Stimulated activated CD4-positive, alpha-beta T cell treated with anti-CD3 and anti-CD28 coated beads, Interleukin-15, amount 100 ng/mL, for 24 hours (primary cell): ENCODE measurements around the gene U2AF1.
A peak's percentile ranks its signal among the peaks of the same experiment; 100 is the strongest.
"Not testable (repeated sequence)": the region's sequence is repeated elsewhere in the genome, so short reads cannot be mapped to it uniquely, and the experiment has no call there.

Experiments
- DNase-seq: peaks from one replicate; pipeline ENCODE4 v3.0.0-alpha.2; 2020

U2AF1 gene, protein sequence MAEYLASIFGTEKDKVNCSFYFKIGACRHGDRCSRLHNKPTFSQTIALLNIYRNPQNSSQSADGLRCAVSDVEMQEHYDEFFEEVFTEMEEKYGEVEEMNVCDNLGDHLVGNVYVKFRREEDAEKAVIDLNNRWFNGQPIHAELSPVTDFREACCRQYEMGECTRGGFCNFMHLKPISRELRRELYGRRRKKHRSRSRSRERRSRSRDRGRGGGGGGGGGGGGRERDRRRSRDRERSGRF

GRCh38 chr21:43106965-43107793 lies at the start of gene U2AF1:
U2AF1 (minus strand) TSS chr21:43107570; CDS start chr21:43107494, 76 bp downstream.
- peak; percentile 83 for DNase-seq

- DNase-seq, result not testable (repeated sequence)
Measured at GRCh38 chr21:43153601-43154000, 46.2 kb upstream of the U2AF1 start.

DNA sequence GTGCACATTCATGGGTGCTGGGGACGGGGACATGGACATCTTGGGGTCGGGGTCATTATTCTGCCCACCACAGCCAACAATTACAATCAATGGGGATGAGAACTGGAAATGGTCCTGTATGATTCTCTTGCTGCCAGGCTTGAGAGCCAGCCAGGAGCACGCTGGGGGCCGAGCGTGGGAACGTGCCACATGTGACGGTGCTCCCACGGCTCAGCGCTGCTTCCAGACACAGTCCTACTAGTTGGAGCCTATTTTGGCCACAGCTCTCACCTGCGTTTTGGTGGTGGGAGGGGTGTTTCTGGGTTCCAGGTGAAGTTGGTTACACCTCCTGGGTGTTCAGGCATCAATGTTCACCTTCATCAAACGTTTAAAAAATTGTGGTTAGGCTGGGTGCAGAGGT lies 42.0 kb upstream of the U2AF1 start:
- not testable (repeated sequence) for DNase-seq

DNA sequence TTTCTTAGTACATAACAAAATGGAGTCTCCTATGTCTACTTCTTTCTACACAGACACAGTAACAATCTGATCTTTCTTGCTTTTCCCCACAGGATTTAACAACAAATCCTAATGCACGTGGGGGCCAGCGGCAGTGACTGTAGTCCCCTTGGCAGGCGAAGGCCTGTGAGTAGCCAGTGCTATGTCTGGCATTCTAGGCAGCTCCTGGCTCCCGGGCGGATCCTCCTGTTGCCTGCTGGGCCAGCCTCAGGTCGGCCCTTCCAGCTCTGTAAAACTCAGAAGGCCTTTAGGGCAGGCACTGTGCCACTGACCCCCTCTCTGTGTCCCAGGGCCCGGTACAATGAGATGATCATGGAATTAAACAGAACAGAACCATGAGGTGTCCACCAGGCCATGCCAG lies 40.6 kb upstream of the U2AF1 start:
- DNase-seq, result not testable (repeated sequence)

- not testable (repeated sequence) for DNase-seq
Measured at GRCh38 chr21:43146637-43147036, 39.3 kb upstream of the U2AF1 start.

DNA sequence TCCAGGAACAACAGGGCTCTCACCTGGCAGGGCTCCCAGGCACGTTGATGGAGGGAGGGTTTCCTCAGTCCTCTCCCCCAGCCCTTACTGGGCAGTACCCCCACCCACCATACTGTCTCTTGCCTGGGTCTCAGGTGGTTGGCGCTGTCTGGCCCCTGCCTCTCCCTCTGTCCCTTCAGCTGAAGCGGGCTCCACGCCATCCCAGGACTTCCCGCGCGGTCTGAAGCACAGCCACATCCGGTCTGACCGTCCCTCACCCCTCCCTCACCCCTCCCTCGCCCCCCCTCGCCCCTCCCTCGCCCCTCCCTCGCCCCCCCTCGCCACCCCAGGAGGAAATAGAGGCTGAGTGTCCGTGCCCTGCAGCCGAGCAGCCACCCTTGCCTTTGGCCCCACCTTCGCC lies 34.0 kb upstream of the U2AF1 start:
- not testable (repeated sequence) for DNase-seq

GRCh38 chr21:43138944-43139343 lies 31.6 kb upstream of the U2AF1 start:
- not testable (repeated sequence) for DNase-seq

DNA sequence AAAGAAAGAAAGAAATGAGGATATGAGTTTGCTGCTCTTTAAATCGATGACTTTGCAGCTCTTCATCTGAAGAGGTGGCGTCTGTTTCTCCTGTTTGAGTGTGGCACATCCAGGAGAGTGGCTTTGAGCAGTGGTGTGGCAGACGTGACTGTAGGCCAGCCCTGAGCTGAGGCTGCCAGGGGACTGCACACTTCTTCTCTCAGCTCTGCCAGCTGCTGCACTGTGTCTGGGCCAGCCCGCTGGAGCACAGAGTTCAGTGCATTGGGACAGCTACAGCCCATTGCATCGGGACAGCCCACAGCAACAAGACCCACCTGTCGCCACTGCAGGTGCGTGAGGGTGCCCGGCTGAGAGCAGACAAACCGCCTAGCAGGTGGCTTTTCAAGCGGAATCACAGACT lies 27.1 kb upstream of the U2AF1 start:
- not testable (repeated sequence) for DNase-seq

DNA sequence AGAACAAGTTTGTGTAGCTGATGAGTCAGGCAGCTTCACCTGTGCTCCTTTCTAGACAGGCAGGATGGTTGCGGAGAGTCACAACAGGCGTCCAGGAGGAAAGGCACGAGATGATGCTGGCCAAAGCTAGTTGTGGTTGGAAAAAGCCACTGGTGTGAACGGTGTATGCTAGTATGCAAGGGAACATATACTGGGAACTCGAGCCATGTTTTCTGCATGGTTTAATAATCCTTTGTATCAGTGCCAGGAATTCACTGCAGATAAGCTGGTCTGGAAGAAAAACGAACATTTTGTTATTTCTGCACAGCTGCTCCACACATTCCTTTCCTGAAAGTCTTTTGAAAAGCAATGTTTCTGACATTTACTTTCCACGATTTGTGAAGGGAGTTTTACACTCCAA lies 22.7 kb upstream of the U2AF1 start:
- not testable (repeated sequence) for DNase-seq

- DNase-seq, result not testable (repeated sequence)
Measured at GRCh38 chr21:43115956-43116355, 8.6 kb upstream of the U2AF1 start.

- not testable (repeated sequence) for DNase-seq
Measured at GRCh38 chr21:43114483-43114882, 7.1 kb upstream of the U2AF1 start.

GRCh38 chr21:43109006-43109405 lies 1.6 kb upstream of the U2AF1 start:
- DNase-seq, result not testable (repeated sequence)

DNA sequence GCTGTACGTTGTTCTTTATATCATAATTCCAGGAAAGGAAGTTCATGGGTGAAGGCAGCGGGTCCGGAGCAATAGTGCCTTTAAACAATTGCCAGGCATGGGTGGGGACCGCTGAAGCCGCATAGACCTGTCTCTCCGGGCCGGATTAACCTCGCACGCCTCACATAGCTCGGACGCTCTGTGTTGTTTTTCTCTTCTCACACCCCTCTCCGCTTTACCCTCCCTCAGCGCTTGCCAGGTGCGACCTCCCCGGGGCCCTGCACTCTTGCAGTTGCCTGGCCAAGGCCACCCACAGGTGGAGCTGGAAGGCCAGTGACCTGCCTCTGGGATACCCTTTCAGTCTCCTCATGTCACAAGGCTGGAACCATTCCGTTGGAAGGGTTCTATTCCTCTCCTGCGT lies 807 bp upstream of the U2AF1 start:
- DNase-seq, result not testable (repeated sequence)

DNA sequence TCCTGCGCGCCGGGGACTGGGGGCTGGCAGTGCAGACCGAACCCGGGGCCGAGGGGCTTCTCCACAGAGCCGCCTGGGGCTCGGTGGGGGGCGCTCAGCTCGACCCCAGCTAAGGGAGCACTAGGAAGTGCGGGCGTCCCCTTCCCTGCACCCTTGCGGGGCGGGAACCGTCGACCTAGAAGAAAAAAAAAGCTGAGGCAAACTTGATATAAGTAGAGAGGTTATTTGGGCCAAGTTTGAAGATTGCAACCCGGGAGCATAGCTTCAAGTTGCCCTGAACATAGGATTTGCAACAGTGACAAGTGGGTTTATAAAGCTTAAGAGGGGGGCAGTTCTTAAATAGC lies 396 bp upstream of the U2AF1 start:
- not testable (repeated sequence) for DNase-seq

DNA sequence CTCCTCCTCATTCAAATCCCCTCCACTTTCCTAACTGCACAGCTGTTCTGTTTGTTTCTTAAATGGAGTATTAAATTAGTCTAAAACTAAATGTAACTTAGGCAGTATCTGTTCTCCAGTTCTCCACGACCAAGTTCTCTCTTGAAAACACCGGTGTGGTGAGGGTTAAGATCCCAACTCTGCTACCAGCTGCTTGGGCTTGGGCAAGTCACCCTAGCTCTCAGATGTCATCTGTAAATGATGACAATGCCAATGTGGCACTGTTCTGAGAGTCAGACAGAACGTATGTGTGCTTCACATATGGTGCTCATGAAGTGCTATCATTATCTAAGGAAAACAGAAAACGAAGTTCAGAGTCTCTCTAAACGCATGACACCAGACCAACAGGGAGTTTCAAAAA lies 2.7 kb downstream of the U2AF1 start:
- not testable (repeated sequence) for DNase-seq

- DNase-seq, result not testable (repeated sequence)
Measured at GRCh38 chr21:43102281-43102680, 5.1 kb downstream of the U2AF1 start.

- DNase-seq, result not testable (repeated sequence)
Measured at GRCh38 chr21:43101676-43102075, 5.7 kb downstream of the U2AF1 start.

DNA sequence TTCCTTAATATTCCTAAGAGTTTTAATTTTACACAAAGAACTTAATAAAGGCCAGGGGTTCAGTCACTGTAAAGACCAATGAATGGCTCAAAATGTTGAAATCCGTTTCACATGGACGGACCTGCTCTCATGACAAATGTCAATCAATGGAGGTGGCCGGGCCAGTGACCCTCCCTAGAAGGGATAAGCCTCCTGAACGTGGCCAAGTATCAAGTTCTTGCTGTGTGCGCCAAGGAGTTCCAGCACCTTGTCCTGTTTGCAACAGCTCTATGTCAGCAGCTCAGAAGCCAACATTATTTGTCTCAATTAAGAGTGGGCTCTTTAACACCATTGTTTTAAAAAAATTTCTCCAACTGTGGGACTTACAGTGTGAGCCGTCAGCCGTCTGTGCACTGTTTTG lies 6.4 kb downstream of the U2AF1 start:
- DNase-seq, result not testable (repeated sequence)

- DNase-seq, result not testable (repeated sequence)
Measured at GRCh38 chr21:43091979-43092614, 15.3 kb downstream of the U2AF1 start.

DNA sequence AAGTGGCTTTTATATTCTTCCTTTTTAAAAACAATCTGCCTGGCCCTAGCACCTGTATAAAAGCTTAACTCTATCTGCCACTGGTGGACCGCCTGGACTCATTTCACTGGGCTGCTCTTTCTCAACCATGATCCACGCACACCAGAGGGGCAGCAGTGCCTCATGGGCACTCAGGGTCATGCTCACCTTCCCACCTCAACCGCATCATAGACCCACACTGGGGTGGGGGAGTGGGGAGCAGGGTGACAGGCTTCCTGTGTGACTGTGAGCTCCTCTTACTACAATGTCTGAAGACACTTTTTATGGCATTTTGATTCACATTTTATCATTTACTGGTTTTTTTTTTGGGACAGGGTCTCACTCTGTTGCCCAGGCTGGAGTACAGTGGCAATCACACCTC lies 16.4 kb downstream of the U2AF1 start:
- not testable (repeated sequence) for DNase-seq

DNA sequence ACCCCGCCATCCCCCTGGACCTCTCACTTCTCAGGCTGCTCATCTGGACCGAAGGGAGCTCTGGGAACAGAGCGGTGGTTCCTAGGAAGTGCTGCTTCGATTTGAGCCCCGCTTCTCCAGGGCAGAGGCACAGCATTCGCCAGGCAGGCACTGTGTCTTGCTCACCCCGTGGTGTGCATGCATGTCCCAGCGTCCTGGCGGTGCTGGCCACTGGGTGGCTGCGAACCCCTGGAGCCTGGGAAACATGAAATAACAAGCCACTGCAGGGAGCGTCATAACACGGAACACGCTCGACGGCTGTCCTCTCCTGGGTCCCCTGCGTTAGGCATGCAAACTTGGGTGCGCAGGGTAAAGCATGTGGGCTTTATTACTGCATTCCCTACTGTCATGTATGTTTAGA lies 17.9 kb downstream of the U2AF1 start:
- not testable (repeated sequence) for DNase-seq

DNA sequence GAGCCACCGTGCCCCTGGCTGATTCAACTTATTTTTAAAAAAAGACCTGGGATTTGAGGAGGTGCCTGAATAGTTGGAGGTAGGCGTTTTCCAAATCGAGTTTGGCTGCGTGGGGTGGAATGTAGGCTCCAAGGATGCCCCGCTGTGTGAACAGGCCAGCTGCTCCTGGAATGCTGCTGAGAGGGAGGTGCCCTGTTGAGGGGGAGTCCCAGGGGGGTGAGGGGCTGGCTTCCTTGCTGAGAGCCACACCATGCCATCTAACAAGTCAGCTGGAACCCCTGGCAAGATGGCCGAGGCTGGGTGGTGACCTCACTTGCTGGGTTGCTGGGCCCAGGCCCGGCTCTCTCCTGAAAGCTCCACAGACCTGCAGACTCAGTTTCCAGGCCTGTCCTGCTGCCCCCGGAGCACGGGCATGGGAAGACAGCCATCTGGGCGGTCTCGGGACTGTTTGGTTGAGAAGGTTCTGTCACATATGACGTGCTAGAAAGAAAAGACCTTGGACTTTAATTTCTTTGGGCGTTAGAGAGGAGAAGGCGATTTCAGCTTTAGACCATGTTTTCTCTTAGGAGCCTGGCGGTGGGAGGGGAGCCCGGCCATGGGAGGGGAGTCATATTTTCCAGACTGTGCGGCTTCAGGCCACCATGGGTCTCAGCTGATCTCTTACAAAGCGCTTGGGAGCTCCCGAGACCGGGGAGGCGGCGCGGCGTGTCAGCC lies 24.6 kb downstream of the U2AF1 start:
- DNase-seq, result not testable (repeated sequence)

DNA sequence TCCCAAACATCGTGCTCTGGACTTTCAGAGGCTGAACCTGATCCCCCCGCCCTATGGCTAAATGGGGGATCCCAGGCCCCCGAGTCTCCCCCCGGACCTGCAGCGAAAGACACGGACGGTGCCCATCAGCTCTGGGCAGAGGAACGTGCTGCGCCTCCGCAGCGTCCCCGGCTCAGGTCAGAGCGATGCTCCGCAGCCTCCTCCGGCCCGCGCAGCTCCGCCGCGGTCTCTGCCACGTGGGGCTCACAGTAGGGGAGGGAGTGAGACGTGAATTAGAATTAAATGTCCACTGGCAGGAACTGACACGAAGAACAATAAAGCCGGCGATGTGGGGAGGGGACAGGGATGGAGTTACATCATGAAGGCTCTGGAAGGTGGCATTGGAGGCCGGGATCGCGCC lies 30.7 kb downstream of the U2AF1 start:
- not testable (repeated sequence) for DNase-seq
